Right lobe of liver (tissue), 6 donors: ENCODE measurements around the gene MAP2K2. TPM values are rescaled to one million over a fixed set of nuclear protein-coding genes. Genes with fewer than 3 reads are reported as not detected.

ENCODE experiments used
- ATAC-seq, 4 donors: fragments of 200-7000 bp; cut with Tn5 transposase; one replicate each; pipeline ENCODE4 v1.9.1; 2020; ENCODE audit warnings: mild to moderate bottlenecking in 4 of 4, moderate library complexity in 4 of 4
- DNase-seq, 3 donors: peaks; one replicate each; pipeline ENCODE4 v3.0.0-alpha.2; 2020
- H3K27ac ChIP-seq, 3 donors: fragments of 200-600 bp; one replicate each; pipeline ENCODE4 v1.8.0; 2022
- H3K27me3 ChIP-seq, 2 donors: fragments of 200-600 bp; one replicate each; pipeline ENCODE4 v1.8.0; 2022
- H3K36me3 ChIP-seq, 4 donors: fragments of 200-600 bp; sonication (generic) in 1 of 4; one replicate each; pipeline versions ENCODE4 v1.5.1 to v1.8.0; 2017 to 2022; ENCODE audit warnings: control low read depth in 1 of 4
- H3K4me1 ChIP-seq, 4 donors: fragments of 200-600 bp; sonication (generic) in 1 of 4; one replicate each; pipeline versions ENCODE4 v1.5.1 to v1.8.0; 2017 to 2022; ENCODE audit warnings: control low read depth in 1 of 4
- H3K4me3 ChIP-seq, 3 donors: fragments of 200-600 bp; one replicate each; pipeline ENCODE4 v1.8.0; 2022
- H3K9me3 ChIP-seq, 4 donors: fragments of 200-600 bp; sonication (generic) in 1 of 4; one replicate each; pipeline versions ENCODE4 v1.5.1 to v1.8.0; 2017 to 2022; ENCODE audit warnings: control low read depth in 1 of 4
- CTCF ChIP-seq, 4 donors: fragments of 200-600 bp in 3 of 4; fragments of 450-650 bp in 1 of 4; IDR thresholded peaks; one replicate each; pipeline versions ENCODE4 v1.5.1 to v1.8.0; 2016 to 2022; ENCODE audit warnings: antibody characterized with exemption in 4 of 4, mild to moderate bottlenecking in 2 of 4
- POLR2A ChIP-seq: fragments of 450-650 bp; IDR thresholded peaks from one replicate; pipeline ENCODE4 v1.6.1; 2017; ENCODE audit warnings: antibody characterized with exemption, mild to moderate bottlenecking
- WGBS: methylation state at CpG from one replicate; pipeline ENCODE4 v1.1.6; 2018; ENCODE audit warnings: low coverage, low lambda C conversion rate; ENCODE audit not compliant: insufficient coverage; ENCODE audit errors: missing lambda C conversion rate; 5-methylcytosine and 5-hydroxymethylcytosine counted together
- intact Hi-C, 2 donors: fragments of 100-400 bp; cut with DNase I; formaldehyde crosslinking; loops; one replicate each; pipeline versions ENCODE4 v1.11.2 to v1.14.1; 2022
- total RNA-seq, 6 experiments: library from RNA; depleted of rRNA in 2 of 6; stranded (reverse); fragments of >200 nt in 2 of 6; fragmentation: NEBNext Ultra II Directional in 3 of 6; extraction: Animal tissue kit (Norgen Biotek cat#: 25700) in 3 of 6; gene quantifications; one replicate each; pipeline versions ENCODE4 v1.1.0 to v1.2.4, GENCODE V29; 2016 to 2023
- donor health status: DM: no; HTN: yes; CAD: no.
- donor health status: DM: no; HTN: no; CAD: no.
- donor health status: DM: no; HTN: no; CAD: no.
- donor health status: DM: no; HTN: yes; CAD: no.
- donor health status: DM: no; HTN: yes; CAD: no.

The MAP2K2 gene
- total RNA-seq, 6 experiments from 2014 or later, result 50.2 to 75.7 (median 59.8) TPM

GRCh38 chr19:4051175-4052101 is 72.5 kb downstream of the MAP2K2 start:
- H3K36me3 ChIP-seq, result peaks cover 0 to 41% (median 13%) of the 10 kb centered on the region in 4 donors
- no peaks in the 10 kb centered on the region for H3K27me3 ChIP-seq
- H3K4me1 ChIP-seq, result peaks cover 0 to 21% (median 11%) of the 10 kb centered on the region in 4 donors
- DNase-seq, result peak; percentile 61 to 76 (median 69)
- no peaks in the 10 kb centered on the region for H3K9me3 ChIP-seq
- peak overlapping the region; percentile 20 to 50 (median 31) for H3K4me3 ChIP-seq
- TF ChIP-seq CTCF (IDR thresholded peaks at IDR 0.05), result no peak
- peak; percentile 18 to 33 (median 31) for ATAC-seq
- 45% methylated on average over 5 of the region's 15 CpGs for WGBS
- intact Hi-C loops, result no loop called here
- peak overlapping the region; percentile 75 to 92 (median 85) for H3K27ac ChIP-seq

- H3K27me3 ChIP-seq, result no peaks in the 10 kb centered on the region
- ATAC-seq (no peak), DNase-seq (peak in 2 of 3 donors; percentile 51 to 54)
- no peak overlapping the region for H3K27ac ChIP-seq
- H3K36me3 ChIP-seq, result peaks cover 0 to 36% (median 8%) of the 10 kb centered on the region in 4 donors
- no peaks in the 10 kb centered on the region for H3K9me3 ChIP-seq
- H3K4me3 ChIP-seq, result no peak overlapping the region
- H3K4me1 ChIP-seq, result peaks cover 0 to 21% (median 11%) of the 10 kb centered on the region in 4 donors
- no peak for TF ChIP-seq CTCF (IDR thresholded peaks at IDR 0.05)
- no peak for TF ChIP-seq POLR2A
- intact Hi-C loops, result no loop called here
- 46% methylated on average over 9 of the region's 15 CpGs for WGBS
These were observed 74.5 kb downstream of the MAP2K2 start for GRCh38 chr19:4049432-4049831.

DNA sequence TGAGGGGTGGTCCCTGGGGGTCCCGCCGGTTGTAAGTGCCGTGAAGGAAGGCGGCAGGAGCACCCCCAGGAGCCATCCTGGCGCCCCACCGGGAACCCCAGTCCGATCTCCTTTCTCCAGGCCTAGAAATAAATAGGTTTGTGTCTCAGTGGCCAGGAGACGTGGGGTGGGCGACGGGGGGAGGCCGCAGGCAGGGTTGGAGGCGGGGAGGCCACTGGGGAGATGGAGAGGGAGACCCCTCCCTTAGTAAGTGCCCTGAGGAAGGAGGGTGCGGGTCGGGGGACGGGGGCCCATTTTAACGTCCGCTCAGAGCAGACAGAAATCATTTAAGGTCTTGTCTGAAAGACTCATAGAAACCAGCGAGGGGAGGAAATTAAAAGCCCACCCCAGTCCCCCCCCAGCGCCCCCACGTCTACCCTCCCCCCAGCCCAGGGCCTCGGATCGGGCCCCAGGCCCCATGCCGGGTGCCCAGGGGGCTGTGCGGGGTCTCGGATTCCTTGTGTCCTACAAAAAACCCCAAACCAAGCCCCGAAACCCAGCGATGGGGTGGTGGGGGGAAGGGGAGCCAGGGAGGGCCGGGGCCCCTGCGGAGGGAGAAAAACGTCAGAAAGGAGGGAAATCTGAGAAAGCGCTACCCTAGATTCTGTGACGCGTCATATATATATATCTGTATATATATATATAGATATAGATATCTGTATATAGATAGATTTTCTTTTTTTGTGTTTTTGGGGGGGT is 76.8 kb downstream of the MAP2K2 start:
- no peak for ATAC-seq
- Histone ChIP-seq H3K9me3 (no peaks in the 10 kb centered on the region), H3K27ac (no peak overlapping the region), H3K4me3 (no peak overlapping the region), H3K4me1 (peaks cover 0 to 10% (median 6%) of the 10 kb centered on the region in 4 donors), H3K27me3 (no peaks in the 10 kb centered on the region), H3K36me3 (peaks cover 0 to 19% (median under 1%) of the 10 kb centered on the region in 4 donors)
- 79% methylated on average over 7 of the region's 33 CpGs for WGBS
- DNase-seq, result peak in 1 of 3 donors; percentile 35
- TF ChIP-seq CTCF (IDR thresholded peaks at IDR 0.05) (no peak), POLR2A (no peak)
- intact Hi-C loops, result no loop called here

GRCh38 chr19:4046362-4046691 is 77.6 kb downstream of the MAP2K2 start:
- DNase-seq (no peak), ATAC-seq (no peak)
- Histone ChIP-seq H3K36me3 (peaks cover 0 to 19% (median under 1%) of the 10 kb centered on the region in 4 donors), H3K4me1 (peaks cover 0 to 2% (median under 1%) of the 10 kb centered on the region in 4 donors), H3K27me3 (no peaks in the 10 kb centered on the region), H3K4me3 (no peak overlapping the region), H3K27ac (no peak overlapping the region), H3K9me3 (no peaks in the 10 kb centered on the region)
- 75% methylated on average over 6 of the region's 7 CpGs for WGBS
- intact Hi-C loops, result no loop called here
- TF ChIP-seq POLR2A (no peak), CTCF (IDR thresholded peaks at IDR 0.05) (no peak)
